HEK293 (cell line): ENCODE measurements around the gene OR2T10.

Source experiments
- CTCF ChIA-PET: fragments of 350-600 bp; formaldehyde crosslinking; extraction: SDS; loops from one replicate; lab custom pipeline; 2021; ENCODE audit warnings: antibody characterized with exemption; lab: Yijun Ruan, JAX
- POLR2A ChIA-PET: fragments of 300-600 bp; formaldehyde crosslinking; extraction: SDS; loops from one replicate; lab custom pipeline; 2020; ENCODE audit warnings: antibody characterized with exemption, inconsistent platforms; lab: Yijun Ruan, JAX
- H3K27ac ChIP-seq: fragments of 200-500 bp; sonication (Bioruptor generic); 2 replicates; pipeline ENCODE4 v1.5.1; 2014; ENCODE audit warnings: low read depth, low read length, control low read depth, inconsistent platforms; ENCODE audit errors: extremely low read depth
- H3K36me3 ChIP-seq, 2 experiments: fragments of 200-500 bp in 1 of 2; sonication (Bioruptor generic) in 1 of 2; 1 replicate in 1 of 2; 2 replicates in 1 of 2; pipeline ENCODE4 v1.5.1; 2014 to 2017; ENCODE audit warnings: inconsistent platforms in 2 of 2, low read length in 2 of 2; ENCODE audit not compliant: control insufficient read depth in 2 of 2, insufficient read depth in 1 of 2
- H3K4me1 ChIP-seq: fragments of 200-500 bp; sonication (Bioruptor generic); 2 replicates; pipeline ENCODE4 v1.5.1; 2014; ENCODE audit warnings: mild to moderate bottlenecking, low read length, inconsistent platforms; ENCODE audit not compliant: control insufficient read depth, insufficient read depth
- H3K4me3 ChIP-seq: 2 replicates; pipeline ENCODE4 v1.5.1; 2011; ENCODE audit warnings: low read depth, mild to moderate bottlenecking, control low read depth, low read length, moderate library complexity
- H3K9me3 ChIP-seq: fragments of 200-500 bp; sonication (Bioruptor generic); 2 replicates; pipeline ENCODE4 v1.5.1; 2014; ENCODE audit warnings: low read depth, low read length, inconsistent platforms; ENCODE audit not compliant: control insufficient read depth, insufficient read depth
- CTCF ChIP-seq: fragments of 450-650 bp; formaldehyde crosslinking; IDR thresholded peaks from 2 replicates; pipeline ENCODE4 v1.5.1; 2016; ENCODE audit warnings: missing biosample characterization, missing genetic modification characterization
- GLI2 ChIP-seq: fragments of 450-650 bp; formaldehyde crosslinking; IDR thresholded peaks from 2 replicates; pipeline ENCODE4; 2017; ENCODE audit warnings: missing biosample characterization, missing genetic modification characterization, low read depth, borderline replicate concordance
- MYNN ChIP-seq: fragments of 450-650 bp; formaldehyde crosslinking; IDR thresholded peaks from 2 replicates; pipeline ENCODE4 v1.5.1; 2016; ENCODE audit warnings: missing biosample characterization, missing genetic modification characterization, borderline replicate concordance
- PBX3 ChIP-seq: sonication (generic); formaldehyde crosslinking; IDR thresholded peaks from 2 replicates; pipeline ENCODE4 v1.8.1; 2022; ENCODE audit warnings: mild to moderate bottlenecking, moderate library complexity, missing genetic modification reagents
- ZBTB10 ChIP-seq: fragments of 450-650 bp; formaldehyde crosslinking; IDR thresholded peaks from 2 replicates; pipeline ENCODE4 v1.5.1; 2016; ENCODE audit warnings: missing biosample characterization, missing genetic modification characterization
- ZFP69B ChIP-seq: fragments of 450-650 bp; formaldehyde crosslinking; IDR thresholded peaks from 2 replicates; pipeline ENCODE4 v1.5.1; 2016; ENCODE audit warnings: missing biosample characterization, missing genetic modification characterization
- ZNF16 ChIP-seq: fragments of 450-650 bp; formaldehyde crosslinking; IDR thresholded peaks from 2 replicates; pipeline ENCODE4 v1.5.1; 2016; ENCODE audit warnings: low read depth, missing biosample characterization, missing genetic modification characterization
- ZNF211 ChIP-seq: fragments of 450-650 bp; formaldehyde crosslinking; IDR thresholded peaks from 2 replicates; pipeline ENCODE4 v1.5.1; 2016; ENCODE audit warnings: low read depth, missing biosample characterization, missing genetic modification characterization
- ZNF311 ChIP-seq: fragments of 450-650 bp; formaldehyde crosslinking; IDR thresholded peaks from 2 replicates; pipeline ENCODE4 v1.5.1; 2017; ENCODE audit warnings: missing biosample characterization, missing genetic modification characterization, borderline replicate concordance
- ZNF354C ChIP-seq: fragments of 450-650 bp; formaldehyde crosslinking; IDR thresholded peaks from 2 replicates; pipeline ENCODE4 v1.5.1; 2016; ENCODE audit warnings: missing biosample characterization, missing genetic modification characterization, low read depth, borderline replicate concordance
- ZNF48 ChIP-seq: fragments of 450-650 bp; formaldehyde crosslinking; IDR thresholded peaks from 2 replicates; pipeline ENCODE4 v1.5.1; 2016; ENCODE audit warnings: missing biosample characterization, missing genetic modification characterization
- ZNF529 ChIP-seq: fragments of 450-650 bp; formaldehyde crosslinking; IDR thresholded peaks from 2 replicates; pipeline ENCODE4 v1.5.1; 2017; ENCODE audit warnings: missing genetic modification characterization, missing biosample characterization; ENCODE audit not compliant: insufficient replicate concordance
- ZNF558 ChIP-seq: fragments of 450-650 bp; formaldehyde crosslinking; IDR thresholded peaks from 2 replicates; pipeline ENCODE4 v1.5.1; 2016; ENCODE audit warnings: missing biosample characterization, missing genetic modification characterization
- ZNF571 ChIP-seq: fragments of 450-650 bp; formaldehyde crosslinking; IDR thresholded peaks from 2 replicates; pipeline ENCODE4 v1.5.0; 2017; ENCODE audit warnings: missing biosample characterization, missing genetic modification characterization
- ZNF621 ChIP-seq: fragments of 450-650 bp; formaldehyde crosslinking; IDR thresholded peaks from 2 replicates; pipeline ENCODE4 v1.5.1; 2017; ENCODE audit warnings: missing biosample characterization, missing genetic modification characterization
- ZNF639 ChIP-seq: fragments of 450-650 bp; formaldehyde crosslinking; IDR thresholded peaks from 2 replicates; pipeline ENCODE4 v1.5.1; 2016; ENCODE audit warnings: missing biosample characterization, missing genetic modification characterization
- ZNF677 ChIP-seq: fragments of 450-650 bp; IDR thresholded peaks from 2 replicates; pipeline ENCODE4 v1.5.0; 2018; ENCODE audit warnings: missing biosample characterization, mild to moderate bottlenecking, missing genetic modification characterization, moderate library complexity
- TF ChIP-seq, protein P1 (sequence below): fragments of 450-650 bp; formaldehyde crosslinking; IDR thresholded peaks from 2 replicates; pipeline ENCODE4 v1.5.1; 2016; ENCODE audit warnings: missing biosample characterization, missing genetic modification characterization

The OR2T10 gene

DNA sequence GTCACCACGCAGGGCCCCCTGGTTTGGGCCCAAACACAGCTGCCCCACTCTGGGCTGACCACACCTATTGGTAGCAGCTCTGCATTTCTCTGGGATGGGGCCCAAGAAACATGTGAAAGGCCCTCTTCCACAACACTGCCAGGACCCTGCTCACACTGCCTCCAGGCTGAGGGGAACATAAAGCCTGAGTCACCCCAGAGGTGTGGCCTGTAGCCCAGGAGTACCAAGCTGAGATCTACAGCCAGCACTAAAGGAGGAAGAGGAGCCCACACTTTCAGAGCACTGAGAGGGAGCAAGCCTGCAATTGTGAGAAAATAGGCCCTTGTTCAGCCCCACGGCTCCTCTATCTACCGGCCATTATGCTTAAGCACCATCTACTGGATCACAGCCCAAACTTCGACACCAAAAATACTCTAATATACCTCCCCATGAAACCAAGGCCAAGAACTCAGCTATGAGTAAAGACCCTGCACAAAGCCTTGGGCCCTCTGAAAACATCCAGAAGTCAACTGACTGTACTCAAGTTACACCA, 14.4 kb upstream of the OR2T10 start:
- no peak for TF ChIP-seq ZNF16 (tag by site-specific recombination)
- TF ChIP-seq, protein P1, sequence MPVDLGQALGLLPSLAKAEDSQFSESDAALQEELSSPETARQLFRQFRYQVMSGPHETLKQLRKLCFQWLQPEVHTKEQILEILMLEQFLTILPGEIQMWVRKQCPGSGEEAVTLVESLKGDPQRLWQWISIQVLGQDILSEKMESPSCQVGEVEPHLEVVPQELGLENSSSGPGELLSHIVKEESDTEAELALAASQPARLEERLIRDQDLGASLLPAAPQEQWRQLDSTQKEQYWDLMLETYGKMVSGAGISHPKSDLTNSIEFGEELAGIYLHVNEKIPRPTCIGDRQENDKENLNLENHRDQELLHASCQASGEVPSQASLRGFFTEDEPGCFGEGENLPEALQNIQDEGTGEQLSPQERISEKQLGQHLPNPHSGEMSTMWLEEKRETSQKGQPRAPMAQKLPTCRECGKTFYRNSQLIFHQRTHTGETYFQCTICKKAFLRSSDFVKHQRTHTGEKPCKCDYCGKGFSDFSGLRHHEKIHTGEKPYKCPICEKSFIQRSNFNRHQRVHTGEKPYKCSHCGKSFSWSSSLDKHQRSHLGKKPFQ (tag by site-specific recombination): no peak
- no peak for TF ChIP-seq ZBTB10 (tag by site-specific recombination)
- TF ChIP-seq ZNF354C (tag by site-specific recombination): no peak
- no peak for TF ChIP-seq CTCF (tag by site-specific recombination)
- TF ChIP-seq ZNF621 (tag by site-specific recombination): no peak
- no peak for TF ChIP-seq PBX3 (CRISPR knock-in tag)
- no peak for TF ChIP-seq MYNN (tag by site-specific recombination)
- no peak for TF ChIP-seq ZNF211
- H3K9me3 ChIP-seq: no peaks in the 10 kb centered on the region
- no peak overlapping the region for H3K27ac ChIP-seq
- H3K36me3 ChIP-seq: no peaks in the 10 kb centered on the region
- no peak overlapping the region for H3K4me3 ChIP-seq
- POLR2A ChIA-PET: no interaction called here
- H3K4me1 ChIP-seq: no peaks in the 10 kb centered on the region
- CTCF ChIA-PET: no interaction called here

GRCh38 chr1:248610301-248610700, 12.8 kb upstream of the OR2T10 start:
- TF ChIP-seq ZNF571 (tag by site-specific recombination): no peak
- TF ChIP-seq ZNF639 (tag by site-specific recombination): no peak
- TF ChIP-seq ZFP69B (tag by site-specific recombination): no peak
- TF ChIP-seq ZNF677 (tag by site-specific recombination): no peak
- TF ChIP-seq ZNF529 (tag by site-specific recombination): no peak
- TF ChIP-seq ZNF558 (tag by site-specific recombination): no peak
- TF ChIP-seq ZNF311: no peak
- no peak for TF ChIP-seq GLI2 (tag by site-specific recombination)
- TF ChIP-seq ZNF48 (tag by site-specific recombination): no peak
- CTCF ChIA-PET: no interaction called here
- POLR2A ChIA-PET: no interaction called here

More at GRCh38 chr1:248610301-248610700, 12.8 kb upstream of the OR2T10 start:
- Histone ChIP-seq H3K9me3 (no peaks in the 10 kb centered on the region), H3K36me3 (no peaks in the 10 kb centered on the region), H3K4me3 (no peak overlapping the region), H3K27ac (no peak overlapping the region), H3K4me1 (no peaks in the 10 kb centered on the region)
